ENCODE measurements around the gene CDC34.
A peak's percentile ranks its signal among the peaks of the same experiment; 100 is the strongest.

The CDC34 gene

GRCh38 chr19:571566-571974 is 40.0 kb downstream of the CDC34 start:
- Mint-ChIP-seq H3K27me3 (no peaks in the 10 kb centered on the region), H3K27ac (peak overlapping the region; percentile 92), H3K36me3 (ENCODE audit: insufficient read depth) (peaks cover 38% of the 10 kb centered on the region), H3K4me1 (ENCODE audit: low read depth in 2 of 2) (peaks cover 30 to 35% of the 10 kb centered on the region in 2 donors), H3K4me3 (peak overlapping the region; percentile 92), H3K9me3 (no peaks in the 10 kb centered on the region)
- DNase-seq: no peak
- ATAC-seq (replicated peaks): peak; percentile 1

GRCh38 chr19:572140-572742 is 40.7 kb downstream of the CDC34 start, which contains the start of gene BSG:
BSG (plus strand) TSS chr19:572596; CDS start chr19:572635, 39 bp downstream.
- Mint-ChIP-seq H3K27me3 (no peaks in the 10 kb centered on the region), H3K9me3 (no peaks in the 10 kb centered on the region), H3K36me3 (ENCODE audit: insufficient read depth) (peaks cover 38% of the 10 kb centered on the region), H3K27ac (peak within 1 kb of the TSS; percentile 92), H3K4me3 (peak within 1 kb of the TSS; percentile 92), H3K4me1 (ENCODE audit: low read depth in 2 of 2) (peaks cover 30 to 38% of the 10 kb centered on the region in 2 donors)
- DNase-seq: peak; percentile 96 to 98 (median 98)
- peak; percentile 85 for ATAC-seq (replicated peaks)

GRCh38 chr19:572743-573518 is 41.4 kb downstream of the CDC34 start:
- Mint-ChIP-seq H3K9me3 (no peaks in the 10 kb centered on the region), H3K27ac (peak overlapping the region; percentile 92), H3K27me3 (no peaks in the 10 kb centered on the region), H3K36me3 (ENCODE audit: insufficient read depth) (peaks cover 38% of the 10 kb centered on the region), H3K4me3 (peak overlapping the region; percentile 92), H3K4me1 (ENCODE audit: low read depth in 2 of 2) (peaks cover 30 to 40% of the 10 kb centered on the region in 2 donors)
- no peak for DNase-seq
- no peak for ATAC-seq (replicated peaks)

- H3K27ac Mint-ChIP-seq: peak overlapping the region; percentile 85 to 92
These were observed 41.9 kb downstream of the CDC34 start for GRCh38 chr19:573519-573825.

GRCh38 chr19:574658-575526 is 43.3 kb downstream of the CDC34 start:
- peak overlapping the region; percentile 28 to 41 for H3K27ac Mint-ChIP-seq

More at GRCh38 chr19:573519-573825, 41.9 kb downstream of the CDC34 start:
- ATAC-seq (replicated peaks): no peak
- no peaks in the 10 kb centered on the region for H3K27me3 Mint-ChIP-seq
- H3K9me3 Mint-ChIP-seq: no peaks in the 10 kb centered on the region
- no peak for DNase-seq
- H3K4me1 Mint-ChIP-seq (ENCODE audit: low read depth in 2 of 2): peaks cover 33 to 40% of the 10 kb centered on the region in 2 donors
- H3K4me3 Mint-ChIP-seq: peak overlapping the region; percentile 92
- peaks cover 37% of the 10 kb centered on the region for H3K36me3 Mint-ChIP-seq (ENCODE audit: insufficient read depth)

GRCh38 chr19:575527-576506 is 44.3 kb downstream of the CDC34 start:
- no peaks in the 10 kb centered on the region for H3K9me3 Mint-ChIP-seq
- H3K36me3 Mint-ChIP-seq (ENCODE audit: insufficient read depth): peaks cover 36% of the 10 kb centered on the region
- ATAC-seq (replicated peaks) (no peak), DNase-seq (no peak)
- H3K4me1 Mint-ChIP-seq (ENCODE audit: low read depth in 2 of 2): peaks cover 33 to 39% of the 10 kb centered on the region in 2 donors
- H3K4me3 Mint-ChIP-seq: peak overlapping the region in 1 of 2 donors; percentile 92
- H3K27ac Mint-ChIP-seq: peak overlapping the region in 1 of 2 donors; percentile 41
- H3K27me3 Mint-ChIP-seq: no peaks in the 10 kb centered on the region

More at GRCh38 chr19:574658-575526, 43.3 kb downstream of the CDC34 start:
- Mint-ChIP-seq H3K36me3 (ENCODE audit: insufficient read depth) (peaks cover 37% of the 10 kb centered on the region), H3K27me3 (no peaks in the 10 kb centered on the region), H3K9me3 (no peaks in the 10 kb centered on the region), H3K4me3 (peak overlapping the region; percentile 92), H3K4me1 (ENCODE audit: low read depth in 2 of 2) (peaks cover 34 to 40% of the 10 kb centered on the region in 2 donors)
- ATAC-seq (replicated peaks) (no peak), DNase-seq (no peak)

- DNase-seq: no peak
- peak overlapping the region in 1 of 2 donors; percentile 41 for H3K27ac Mint-ChIP-seq
- H3K4me1 Mint-ChIP-seq (ENCODE audit: low read depth in 2 of 2): peaks cover 25 to 32% of the 10 kb centered on the region in 2 donors
- peaks cover 29% of the 10 kb centered on the region for H3K36me3 Mint-ChIP-seq (ENCODE audit: insufficient read depth)
- H3K4me3 Mint-ChIP-seq: no peak overlapping the region
- no peak for ATAC-seq (replicated peaks)
- H3K27me3 Mint-ChIP-seq: no peaks in the 10 kb centered on the region
- no peaks in the 10 kb centered on the region for H3K9me3 Mint-ChIP-seq
These were observed 45.3 kb downstream of the CDC34 start for GRCh38 chr19:576768-577438.

GRCh38 chr19:577439-578392 is 46.2 kb downstream of the CDC34 start:
- Mint-ChIP-seq H3K4me1 (ENCODE audit: low read depth in 2 of 2) (peaks cover 18 to 29% of the 10 kb centered on the region in 2 donors), H3K36me3 (ENCODE audit: insufficient read depth) (peaks cover 29% of the 10 kb centered on the region), H3K9me3 (no peaks in the 10 kb centered on the region), H3K27me3 (no peaks in the 10 kb centered on the region), H3K27ac (no peak overlapping the region), H3K4me3 (no peak overlapping the region)
- DNase-seq: no peak
- no peak for ATAC-seq (replicated peaks)

- peaks cover 15 to 27% of the 10 kb centered on the region in 2 donors for H3K4me1 Mint-ChIP-seq (ENCODE audit: low read depth in 2 of 2)
- no peaks in the 10 kb centered on the region for H3K27me3 Mint-ChIP-seq
- ATAC-seq (replicated peaks): no peak
- H3K4me3 Mint-ChIP-seq: no peak overlapping the region
- DNase-seq: no peak
- H3K27ac Mint-ChIP-seq: peak overlapping the region in 1 of 2 donors; percentile 49
- H3K9me3 Mint-ChIP-seq: no peaks in the 10 kb centered on the region
- peaks cover 35% of the 10 kb centered on the region for H3K36me3 Mint-ChIP-seq (ENCODE audit: insufficient read depth)
These were observed 47.7 kb downstream of the CDC34 start for GRCh38 chr19:579111-579841.

- H3K4me1 Mint-ChIP-seq (ENCODE audit: low read depth in 2 of 2): peaks cover 12 to 22% of the 10 kb centered on the region in 2 donors
- DNase-seq (no peak), ATAC-seq (replicated peaks) (no peak)
- no peak overlapping the region for H3K4me3 Mint-ChIP-seq
- H3K27me3 Mint-ChIP-seq: no peaks in the 10 kb centered on the region
- H3K9me3 Mint-ChIP-seq: no peaks in the 10 kb centered on the region
- peak overlapping the region in 1 of 2 donors; percentile 49 for H3K27ac Mint-ChIP-seq
- peaks cover 36% of the 10 kb centered on the region for H3K36me3 Mint-ChIP-seq (ENCODE audit: insufficient read depth)
These were observed 48.2 kb downstream of the CDC34 start for GRCh38 chr19:579842-580155.

- no peaks in the 10 kb centered on the region for H3K9me3 Mint-ChIP-seq
- peak overlapping the region in 1 of 2 donors; percentile 49 for H3K27ac Mint-ChIP-seq
- peaks cover 41% of the 10 kb centered on the region for H3K36me3 Mint-ChIP-seq (ENCODE audit: insufficient read depth)
- H3K27me3 Mint-ChIP-seq: no peaks in the 10 kb centered on the region
- peaks cover 8 to 17% of the 10 kb centered on the region in 2 donors for H3K4me1 Mint-ChIP-seq (ENCODE audit: low read depth in 2 of 2)
- DNase-seq: no peak
- no peak overlapping the region for H3K4me3 Mint-ChIP-seq
- no peak for ATAC-seq (replicated peaks)
These were observed 48.8 kb downstream of the CDC34 start for GRCh38 chr19:580274-580835.
